SK-N-SH (cell line): Measurements from ENCODE around the gene F8.

Experiments
- MXI1 ChIP-seq: IDR thresholded peaks from 2 replicates; pipeline ENCODE4 v1.6.1; 2012; ENCODE audit warnings: mild to moderate bottlenecking, low read depth, low read length, improper control_type of control experiment
- POLR2AphosphoS5 ChIP-seq: IDR thresholded peaks from 2 replicates; pipeline ENCODE4 v1.6.1; 2012; ENCODE audit warnings: low read depth, low read length
- TAF1 ChIP-seq: IDR thresholded peaks from 2 replicates; pipeline ENCODE4 v1.6.1; 2012; ENCODE audit warnings: low read depth, mild to moderate bottlenecking, low read length, moderate library complexity, borderline replicate concordance
- USF2 ChIP-seq: fragments of 150-350 bp; IDR thresholded peaks from 2 replicates; pipeline ENCODE4 v1.6.1; 2017; ENCODE audit warnings: antibody characterized with exemption, low read length, low read depth, borderline replicate concordance

- no peak for TF ChIP-seq USF2
- no peak for TF ChIP-seq MXI1
- TF ChIP-seq POLR2AphosphoS5, result no peak
- no peak for TF ChIP-seq TAF1
Observed at GRCh38 chrX:155055494-155055893, 33.0 kb upstream of the F8 start.
